Memory B cell (primary cell): ENCODE measurements around the gene CNTN5.

ENCODE experiments used
- ATAC-seq: fragments of 150-1000 bp; cut with Tn5 transposase; 2 replicates; pipeline ENCODE4 v1.10.0; 2021; ENCODE audit warnings: low read depth, mild to moderate bottlenecking, moderate library complexity
- DNase-seq, 2 donors: peaks; one replicate each; pipeline ENCODE4 v3.0.0; 2022; ENCODE audit warnings: low spot score in 2 of 2
- H3K27ac Mint-ChIP-seq: one replicate; pipeline ENCODE4 v1.8.0; 2022; ENCODE audit warnings: mild to moderate bottlenecking, moderate library complexity, mixed read lengths
- H3K27me3 Mint-ChIP-seq: one replicate; pipeline ENCODE4 v1.8.0; 2022; ENCODE audit warnings: mixed read lengths
- H3K36me3 Mint-ChIP-seq: one replicate; pipeline ENCODE4 v1.8.0; 2022; ENCODE audit warnings: mild to moderate bottlenecking, mixed read lengths
- H3K4me1 Mint-ChIP-seq: one replicate; pipeline ENCODE4 v1.8.0; 2022; ENCODE audit warnings: mixed read lengths
- H3K4me3 Mint-ChIP-seq: one replicate; pipeline ENCODE4 v1.8.0; 2022; ENCODE audit warnings: mild to moderate bottlenecking, moderate library complexity, mixed read lengths
- H3K9me3 Mint-ChIP-seq: one replicate; pipeline ENCODE4 v1.8.0; 2022; ENCODE audit warnings: mixed read lengths

Gene CNTN5

DNA sequence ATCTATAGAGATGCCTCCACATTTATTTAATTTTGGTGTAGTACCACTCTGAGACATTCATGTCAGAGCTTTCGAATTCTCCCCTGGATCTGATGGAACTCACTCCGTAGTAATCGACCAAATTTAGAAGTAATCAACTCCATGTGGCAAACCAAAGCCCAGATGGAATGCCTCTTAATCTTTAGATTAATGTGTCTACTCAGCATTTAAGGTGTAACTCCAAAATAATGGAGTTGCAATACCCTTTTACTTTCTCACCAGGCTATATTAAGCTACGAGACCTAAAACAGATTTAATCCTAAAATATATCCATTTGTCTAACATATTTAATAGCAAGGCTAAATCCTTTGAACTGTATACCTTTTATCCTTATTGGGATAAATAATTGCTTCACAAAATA is 473.3 kb downstream of the CNTN5 start:
- H3K36me3 Mint-ChIP-seq = no peaks in the 10 kb centered on the region
- no peak overlapping the region for H3K4me3 Mint-ChIP-seq
- no peaks in the 10 kb centered on the region for H3K4me1 Mint-ChIP-seq

GRCh38 chr11:99501655-99502054 is 480.9 kb downstream of the CNTN5 start:
- no peak for ATAC-seq
- H3K4me1 Mint-ChIP-seq = no peaks in the 10 kb centered on the region
- peaks cover 5% of the 10 kb centered on the region for H3K9me3 Mint-ChIP-seq
- no peak for DNase-seq
- H3K27me3 Mint-ChIP-seq = no peaks in the 10 kb centered on the region
- H3K27ac Mint-ChIP-seq = no peak overlapping the region
- no peak overlapping the region for H3K4me3 Mint-ChIP-seq
- no peaks in the 10 kb centered on the region for H3K36me3 Mint-ChIP-seq

More for the DNA sequence above, 473.3 kb downstream of the CNTN5 start:
- DNase-seq = no peak
- Mint-ChIP-seq H3K9me3 (peaks cover 3% of the 10 kb centered on the region), H3K27ac (no peak overlapping the region), H3K27me3 (no peaks in the 10 kb centered on the region)
- no peak for ATAC-seq

GRCh38 chr11:99505316-99505715 is 484.6 kb downstream of the CNTN5 start:
- Mint-ChIP-seq H3K36me3 (no peaks in the 10 kb centered on the region), H3K27me3 (no peaks in the 10 kb centered on the region), H3K27ac (no peak overlapping the region), H3K4me3 (no peak overlapping the region), H3K9me3 (peaks cover 5% of the 10 kb centered on the region), H3K4me1 (no peaks in the 10 kb centered on the region)
- DNase-seq = no peak
- ATAC-seq = no peak

DNA sequence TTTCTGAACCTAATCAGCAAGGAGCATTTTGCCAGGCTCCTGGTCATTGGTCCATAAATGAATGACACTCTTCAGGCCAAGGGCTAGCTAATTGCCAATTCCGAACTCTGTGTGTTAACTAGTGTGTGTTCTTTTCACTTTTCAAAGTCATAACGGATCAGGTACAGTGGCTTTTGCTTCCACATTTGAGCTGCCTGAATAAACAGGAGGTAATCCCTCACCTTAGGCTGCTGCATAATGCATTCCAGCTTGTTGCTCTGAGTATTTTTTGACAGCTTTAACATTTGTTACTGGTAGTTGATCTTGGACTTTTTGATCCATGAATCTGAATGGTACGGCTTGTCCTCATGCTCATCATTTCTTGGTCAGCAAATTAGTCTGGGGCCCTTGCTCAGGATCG is 485.1 kb downstream of the CNTN5 start:
- no peak for DNase-seq
- peaks cover 4% of the 10 kb centered on the region for H3K9me3 Mint-ChIP-seq
- no peaks in the 10 kb centered on the region for H3K4me1 Mint-ChIP-seq
- H3K27ac Mint-ChIP-seq = no peak overlapping the region
- no peaks in the 10 kb centered on the region for H3K27me3 Mint-ChIP-seq
- H3K36me3 Mint-ChIP-seq = no peaks in the 10 kb centered on the region
- no peak for ATAC-seq
- no peak overlapping the region for H3K4me3 Mint-ChIP-seq

DNA sequence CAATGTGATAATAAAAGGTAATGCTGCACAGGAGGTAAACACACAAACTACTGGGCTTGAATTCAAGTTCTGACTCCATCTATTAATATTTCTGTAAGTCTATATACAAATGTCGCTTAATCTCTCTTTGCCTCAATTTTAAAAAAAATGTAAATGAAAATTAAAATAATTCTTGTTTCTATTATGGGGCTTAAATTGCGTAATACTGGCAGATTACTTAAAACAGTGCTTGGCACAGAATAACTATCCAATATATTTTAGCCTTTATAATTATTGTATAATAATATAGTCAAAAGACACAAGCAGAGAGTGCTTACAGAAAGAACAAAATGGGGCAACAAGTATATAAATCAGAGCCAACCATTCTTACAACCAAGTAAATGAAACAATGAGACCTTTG is 489.1 kb downstream of the CNTN5 start:
- ATAC-seq (no peak), DNase-seq (no peak)
- Mint-ChIP-seq H3K4me3 (no peak overlapping the region), H3K4me1 (no peaks in the 10 kb centered on the region), H3K27me3 (no peaks in the 10 kb centered on the region), H3K36me3 (no peaks in the 10 kb centered on the region), H3K9me3 (no peaks in the 10 kb centered on the region), H3K27ac (no peak overlapping the region)

- DNase-seq = no peak
- H3K4me1 Mint-ChIP-seq = no peaks in the 10 kb centered on the region
- no peaks in the 10 kb centered on the region for H3K27me3 Mint-ChIP-seq
- H3K27ac Mint-ChIP-seq = no peak overlapping the region
- H3K36me3 Mint-ChIP-seq = no peaks in the 10 kb centered on the region
- no peak overlapping the region for H3K4me3 Mint-ChIP-seq
- H3K9me3 Mint-ChIP-seq = peaks cover 5% of the 10 kb centered on the region
- no peak for ATAC-seq
Observed at GRCh38 chr11:99513368-99513767, 492.6 kb downstream of the CNTN5 start.

DNA sequence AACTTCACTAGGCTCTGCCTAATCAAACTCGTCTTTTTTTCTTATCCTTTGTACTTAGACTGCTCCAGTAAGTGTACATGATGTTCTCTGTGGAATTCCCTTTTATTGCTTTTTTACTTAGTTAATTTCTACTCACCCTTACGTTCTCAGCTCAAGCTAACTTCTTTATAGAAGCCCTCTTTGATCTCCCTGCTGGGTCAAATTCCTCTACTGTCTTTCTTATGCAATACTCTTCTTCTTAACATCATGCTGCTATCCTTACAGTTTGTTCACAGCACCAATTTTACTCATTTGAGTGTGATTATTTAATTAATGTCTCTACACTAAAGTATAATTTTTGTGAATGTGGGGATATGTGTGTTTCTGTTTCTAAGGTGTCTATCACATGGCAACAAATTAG is 498.3 kb downstream of the CNTN5 start:
- H3K36me3 Mint-ChIP-seq = no peaks in the 10 kb centered on the region

DNA sequence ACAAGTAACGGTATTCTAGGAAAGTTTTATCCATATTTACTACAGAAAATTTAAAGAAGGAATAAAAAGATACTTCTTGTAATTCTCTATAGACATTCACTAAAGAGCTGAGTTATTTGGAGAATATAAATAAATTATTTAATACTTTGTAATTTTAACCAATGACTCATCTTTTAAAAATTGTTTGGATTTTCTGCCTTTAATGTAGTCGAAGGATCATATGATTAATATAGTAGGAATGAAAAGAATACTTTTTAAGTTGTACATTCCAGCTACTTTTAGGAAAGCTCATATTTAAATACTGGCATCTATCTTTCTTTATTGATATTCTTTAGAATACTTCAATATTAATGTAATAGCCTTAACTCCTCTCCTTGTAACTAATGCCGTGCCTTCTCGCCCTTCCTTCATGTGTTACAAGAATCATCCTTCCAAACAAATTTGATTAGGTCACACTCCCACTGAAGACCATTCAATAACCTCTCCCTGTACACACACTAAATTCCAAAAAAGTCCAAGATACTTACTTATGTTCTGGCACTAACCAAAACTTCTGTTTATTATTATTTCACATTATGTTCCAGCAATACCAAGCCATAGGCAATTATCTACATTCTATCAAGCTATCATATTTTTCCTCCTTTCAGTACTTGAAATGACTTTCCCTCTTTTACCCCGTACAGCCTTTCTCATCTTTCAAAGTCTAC is 501.9 kb downstream of the CNTN5 start:
- no peak overlapping the region for H3K27ac Mint-ChIP-seq
- no peaks in the 10 kb centered on the region for H3K36me3 Mint-ChIP-seq
- no peaks in the 10 kb centered on the region for H3K4me1 Mint-ChIP-seq
- ATAC-seq = no peak
- DNase-seq = no peak
- no peak overlapping the region for H3K4me3 Mint-ChIP-seq
- no peaks in the 10 kb centered on the region for H3K27me3 Mint-ChIP-seq
- H3K9me3 Mint-ChIP-seq = peaks cover 1% of the 10 kb centered on the region

More for the DNA sequence above, 498.3 kb downstream of the CNTN5 start:
- H3K27me3 Mint-ChIP-seq = no peaks in the 10 kb centered on the region
- no peak overlapping the region for H3K27ac Mint-ChIP-seq
- H3K4me1 Mint-ChIP-seq = no peaks in the 10 kb centered on the region
- DNase-seq (no peak), ATAC-seq (no peak)
- no peak overlapping the region for H3K4me3 Mint-ChIP-seq
- peaks cover 5% of the 10 kb centered on the region for H3K9me3 Mint-ChIP-seq

DNA sequence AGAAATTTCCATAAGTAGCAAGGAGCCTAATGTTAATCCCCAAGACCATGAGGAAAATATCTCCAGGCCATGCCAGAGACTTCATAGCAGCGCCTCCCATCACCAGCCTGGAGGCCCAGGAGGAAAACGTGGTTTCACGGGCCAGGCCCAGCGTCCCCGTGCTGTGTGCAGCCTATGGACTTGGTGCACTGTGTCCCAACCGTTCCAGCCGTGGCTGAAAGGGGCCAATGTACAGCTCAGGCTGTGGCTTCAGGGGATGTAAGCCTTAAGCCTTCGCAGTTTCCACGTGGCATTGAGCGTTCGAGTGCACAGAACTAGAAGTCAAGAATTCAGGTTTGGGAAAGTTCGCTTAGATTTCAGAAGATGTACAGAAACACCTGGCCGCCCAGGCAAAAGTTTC is 510.7 kb downstream of the CNTN5 start:
- Mint-ChIP-seq H3K4me1 (no peaks in the 10 kb centered on the region), H3K9me3 (peaks cover 5% of the 10 kb centered on the region), H3K36me3 (no peaks in the 10 kb centered on the region), H3K27me3 (no peaks in the 10 kb centered on the region), H3K4me3 (no peak overlapping the region), H3K27ac (no peak overlapping the region)
- ATAC-seq (no peak), DNase-seq (no peak)

- no peaks in the 10 kb centered on the region for H3K36me3 Mint-ChIP-seq
- ATAC-seq (no peak), DNase-seq (no peak)
- H3K4me3 Mint-ChIP-seq = no peak overlapping the region
- peaks cover 5% of the 10 kb centered on the region for H3K9me3 Mint-ChIP-seq
- no peak overlapping the region for H3K27ac Mint-ChIP-seq
- H3K27me3 Mint-ChIP-seq = no peaks in the 10 kb centered on the region
- no peaks in the 10 kb centered on the region for H3K4me1 Mint-ChIP-seq
Observed at GRCh38 chr11:99534812-99535211, 514.1 kb downstream of the CNTN5 start.

GRCh38 chr11:99535406-99535805 is 514.7 kb downstream of the CNTN5 start:
- no peak overlapping the region for H3K27ac Mint-ChIP-seq
- peaks cover 5% of the 10 kb centered on the region for H3K9me3 Mint-ChIP-seq
- H3K36me3 Mint-ChIP-seq = no peaks in the 10 kb centered on the region
- ATAC-seq (no peak), DNase-seq (no peak)
- H3K27me3 Mint-ChIP-seq = no peaks in the 10 kb centered on the region
- H3K4me3 Mint-ChIP-seq = no peak overlapping the region
- no peaks in the 10 kb centered on the region for H3K4me1 Mint-ChIP-seq

- H3K9me3 Mint-ChIP-seq = peaks cover 3% of the 10 kb centered on the region
Observed at GRCh38 chr11:99535819-99536218, 515.1 kb downstream of the CNTN5 start.

DNA sequence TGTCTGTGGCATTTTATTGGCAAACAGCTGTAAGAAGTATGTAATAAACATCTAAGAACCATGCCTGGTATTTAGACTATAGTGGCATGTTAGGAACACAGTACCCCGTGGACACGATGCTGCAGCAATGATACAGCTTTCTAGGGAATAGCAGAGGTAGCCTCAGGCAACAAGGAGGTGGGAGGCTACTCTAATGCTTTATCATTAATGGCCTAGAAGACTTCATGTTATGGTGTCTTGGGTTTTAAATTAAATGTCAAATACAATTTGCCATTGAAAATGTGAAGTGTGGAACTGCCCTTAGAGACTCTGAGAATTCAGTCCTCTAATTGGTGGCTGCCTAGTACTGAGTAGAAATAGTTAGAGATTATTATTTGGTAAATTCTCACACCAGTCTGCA is 516.9 kb downstream of the CNTN5 start:
- Mint-ChIP-seq H3K27ac (no peak overlapping the region), H3K4me1 (no peaks in the 10 kb centered on the region), H3K27me3 (no peaks in the 10 kb centered on the region), H3K9me3 (no peaks in the 10 kb centered on the region), H3K4me3 (no peak overlapping the region), H3K36me3 (no peaks in the 10 kb centered on the region)
- ATAC-seq (no peak), DNase-seq (no peak)

More at GRCh38 chr11:99535819-99536218, 515.1 kb downstream of the CNTN5 start:
- Mint-ChIP-seq H3K4me3 (no peak overlapping the region), H3K27me3 (no peaks in the 10 kb centered on the region), H3K4me1 (no peaks in the 10 kb centered on the region), H3K36me3 (no peaks in the 10 kb centered on the region), H3K27ac (no peak overlapping the region)
- no peak for ATAC-seq
- DNase-seq = no peak

GRCh38 chr11:99545616-99546015 is 524.9 kb downstream of the CNTN5 start:
- no peak overlapping the region for H3K4me3 Mint-ChIP-seq
- no peaks in the 10 kb centered on the region for H3K27me3 Mint-ChIP-seq
- peaks cover 7% of the 10 kb centered on the region for H3K9me3 Mint-ChIP-seq
- no peak overlapping the region for H3K27ac Mint-ChIP-seq
- H3K36me3 Mint-ChIP-seq = no peaks in the 10 kb centered on the region
- no peaks in the 10 kb centered on the region for H3K4me1 Mint-ChIP-seq
- no peak for ATAC-seq
- DNase-seq = no peak

GRCh38 chr11:99548264-99548663 is 527.5 kb downstream of the CNTN5 start:
- DNase-seq (no peak), ATAC-seq (no peak)
- peaks cover 7% of the 10 kb centered on the region for H3K9me3 Mint-ChIP-seq
- H3K27ac Mint-ChIP-seq = no peak overlapping the region
- H3K4me1 Mint-ChIP-seq = no peaks in the 10 kb centered on the region
- H3K36me3 Mint-ChIP-seq = no peaks in the 10 kb centered on the region
- H3K27me3 Mint-ChIP-seq = no peaks in the 10 kb centered on the region
- H3K4me3 Mint-ChIP-seq = no peak overlapping the region
